T47D (cell line): ENCODE measurements around the gene KCNK13.
A peak's percentile ranks its signal among the peaks of the same experiment; 100 is the strongest.

Experiments
- DNase-seq, 2 experiments: peaks; one replicate each; pipeline versions ENCODE4 v3.0.0 to v3.0.0-alpha.2; 2011 to 2012; ENCODE audit warnings: low read depth in 1 of 2, low spot score in 1 of 2
- JUND ChIP-seq: IDR thresholded peaks from 2 replicates; pipeline ENCODE4 v1.6.1; 2012; ENCODE audit warnings: low read depth
- in situ Hi-C: cut with HindIII; loops from 2 replicates; pipeline ENCODE4 v1.10.0; 2016; ENCODE audit warnings: low sequenced_read_pairs, low pct_unique_long_range_greater_than_20kb

Gene KCNK13

GRCh38 chr14:90159688-90160087, 97.9 kb downstream of the KCNK13 start:
- no peak for DNase-seq
- in situ Hi-C loops: no loop called here
- no peak for TF ChIP-seq JUND

- TF ChIP-seq JUND: no peak
- no peak for DNase-seq
- in situ Hi-C loops: no loop called here
Observed at GRCh38 chr14:90161129-90161528, 99.3 kb downstream of the KCNK13 start.

DNA sequence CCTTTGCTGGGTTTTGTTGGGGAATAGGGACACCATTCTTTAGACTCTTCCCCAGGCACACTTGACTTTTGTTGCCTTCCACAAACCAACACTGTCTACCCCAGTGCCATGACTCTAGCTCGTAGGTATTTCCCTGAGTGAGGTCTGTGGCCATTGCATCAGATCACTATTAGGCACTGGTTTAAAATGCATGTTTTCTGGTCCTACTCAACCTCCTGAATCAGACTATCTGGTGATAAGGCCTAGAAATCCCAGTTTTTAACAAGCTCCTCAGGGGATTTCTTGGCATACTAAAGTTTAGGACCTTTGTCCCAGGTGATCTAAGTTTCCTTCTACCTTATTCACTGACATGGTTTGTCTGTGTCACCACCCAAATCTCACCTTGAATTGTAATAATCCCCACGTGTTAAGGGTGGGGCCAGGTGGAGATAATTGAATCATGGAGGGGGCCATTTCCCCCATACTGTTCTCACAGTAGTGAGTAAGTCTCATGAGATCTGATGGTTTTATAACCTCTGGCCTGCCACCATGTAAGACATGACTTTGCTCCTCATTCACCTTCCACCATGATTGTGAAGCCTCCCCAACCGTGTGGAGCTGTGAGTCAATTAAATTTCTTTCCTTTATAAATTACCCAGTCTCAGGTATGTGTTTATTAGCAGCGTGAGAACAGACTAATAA, 106.8 kb downstream of the KCNK13 start:
- no peak for TF ChIP-seq JUND
- DNase-seq: no peak
- in situ Hi-C loops: no loop called here

DNA sequence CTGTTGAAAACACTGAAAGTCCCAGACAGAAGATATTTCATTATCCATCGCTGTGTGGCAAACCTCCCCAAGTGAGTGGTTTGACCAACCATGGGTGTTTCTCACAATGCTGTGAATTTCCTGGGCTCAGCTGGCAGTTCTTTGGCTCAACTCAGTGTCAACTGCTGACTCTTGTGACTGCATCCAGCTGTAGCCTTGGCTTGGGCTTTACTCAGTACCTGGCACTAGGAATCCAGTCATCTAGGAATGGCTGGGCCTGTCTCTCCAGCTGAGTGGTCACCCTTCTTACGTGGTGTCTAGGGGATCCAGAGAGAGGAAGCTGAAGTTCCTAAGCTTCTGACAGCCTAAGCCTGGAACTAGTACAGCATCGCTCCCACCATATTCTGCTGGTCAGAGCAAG, 113.8 kb downstream of the KCNK13 start:
- in situ Hi-C loops: no loop called here
- no peak for DNase-seq
- TF ChIP-seq JUND: no peak

- no peak for TF ChIP-seq JUND
- in situ Hi-C loops: no loop called here
- no peak for DNase-seq
Observed at GRCh38 chr14:90177539-90178189, 115.9 kb downstream of the KCNK13 start.

GRCh38 chr14:90179357-90179756, 117.6 kb downstream of the KCNK13 start:
- in situ Hi-C loops: no loop called here
- no peak for TF ChIP-seq JUND
- no peak for DNase-seq

DNA sequence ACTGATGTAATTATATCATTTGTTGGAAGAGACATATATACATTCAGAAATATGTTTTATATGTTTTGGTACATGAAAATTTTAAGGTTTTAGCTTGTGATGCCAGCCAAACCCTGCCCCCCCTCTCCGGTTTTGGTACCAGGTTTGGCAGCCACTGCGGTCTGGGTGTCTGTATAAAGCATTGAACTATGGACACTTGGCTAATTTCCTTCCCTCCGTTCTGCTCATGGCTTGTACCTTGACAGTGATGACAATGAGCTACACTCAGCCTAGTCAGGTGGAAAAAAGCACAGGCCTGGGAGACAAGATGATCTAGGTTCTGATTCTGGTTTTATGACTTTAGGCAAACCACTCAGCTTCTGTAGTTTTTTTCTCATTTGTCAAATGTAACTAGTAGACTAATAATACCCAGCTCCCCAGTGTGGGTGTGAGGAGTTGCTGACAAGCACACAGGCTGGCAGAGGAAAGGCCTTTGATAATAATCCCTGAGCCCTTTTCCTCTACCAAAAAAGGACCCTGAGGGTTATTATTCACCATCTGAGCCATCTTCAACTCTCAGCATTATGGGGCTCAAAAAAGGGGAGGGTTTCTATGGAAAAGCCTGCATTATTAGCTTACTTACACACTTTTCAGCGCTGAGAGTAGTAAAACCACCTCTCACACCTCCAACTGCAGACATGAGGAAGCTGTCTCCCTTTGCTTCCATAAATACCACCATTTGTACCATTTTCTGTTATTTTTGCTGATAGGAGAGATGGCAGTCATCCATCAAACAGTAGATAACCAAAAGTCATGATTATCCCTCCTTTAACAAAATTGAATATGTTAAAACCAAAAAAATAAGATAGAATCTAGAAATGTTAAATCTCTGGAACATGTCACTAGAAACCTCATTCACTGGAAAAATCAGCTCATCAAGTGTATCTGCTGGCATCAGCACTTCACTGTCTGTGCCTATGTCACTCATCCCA, 118.3 kb downstream of the KCNK13 start:
- in situ Hi-C loops: no loop called here
- no peak for DNase-seq

GRCh38 chr14:90184094-90184493, 122.3 kb downstream of the KCNK13 start:
- in situ Hi-C loops: no loop called here
- no peak for TF ChIP-seq JUND
- no peak for DNase-seq

More for the DNA sequence above, 118.3 kb downstream of the KCNK13 start:
- no peak for TF ChIP-seq JUND

DNA sequence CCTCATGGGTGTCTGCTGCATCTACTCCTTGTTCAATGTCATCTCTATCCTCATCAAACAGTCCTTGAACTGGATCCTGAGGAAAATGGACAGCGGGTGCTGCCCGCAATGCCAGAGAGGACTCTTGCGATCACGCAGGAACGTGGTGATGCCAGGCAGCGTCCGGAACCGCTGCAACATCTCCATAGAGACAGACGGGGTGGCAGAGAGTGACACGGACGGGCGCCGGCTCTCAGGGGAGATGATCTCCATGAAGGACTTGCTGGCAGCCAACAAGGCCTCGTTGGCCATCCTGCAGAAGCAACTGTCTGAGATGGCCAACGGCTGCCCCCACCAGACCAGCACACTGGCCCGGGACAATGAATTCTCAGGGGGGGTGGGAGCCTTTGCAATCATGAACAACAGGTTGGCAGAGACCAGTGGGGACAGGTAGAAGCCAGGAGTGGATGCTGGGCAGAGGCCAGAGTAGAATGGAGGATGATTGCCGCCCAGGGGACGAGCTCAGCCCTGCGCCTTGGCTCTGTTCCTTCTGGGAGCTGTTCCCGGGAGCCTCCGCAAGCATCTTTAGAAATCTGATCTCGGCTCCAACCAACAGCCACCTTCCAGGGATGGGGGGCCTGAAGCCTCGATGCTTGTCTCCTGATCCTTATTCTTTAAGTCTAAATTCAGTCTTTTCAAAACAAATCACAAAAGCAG, 122.9 kb downstream of the KCNK13 start:
- no peak for DNase-seq
- TF ChIP-seq JUND: no peak
- in situ Hi-C loops: no loop called here

DNA sequence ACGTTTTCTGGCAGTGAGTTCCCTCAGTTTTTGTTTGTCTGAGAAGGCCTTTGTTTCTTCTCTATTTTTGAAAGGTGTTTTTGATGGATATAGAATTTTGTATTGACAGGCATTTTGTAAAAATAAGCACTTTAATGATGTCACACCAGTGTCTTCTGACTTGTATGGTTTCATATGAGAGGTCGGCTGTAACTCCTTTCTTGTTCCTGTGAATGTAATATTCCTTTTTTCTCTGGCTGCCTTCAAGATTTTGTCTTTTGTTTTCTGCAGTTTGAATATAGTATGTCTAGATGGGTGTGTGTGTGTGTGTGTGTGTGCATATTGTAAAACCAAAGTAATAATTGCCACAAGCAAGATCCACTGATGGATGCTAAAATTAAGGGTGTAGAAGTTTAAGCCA, 126.8 kb downstream of the KCNK13 start:
- DNase-seq: no peak
- no peak for TF ChIP-seq JUND
- in situ Hi-C loops: no loop called here

DNA sequence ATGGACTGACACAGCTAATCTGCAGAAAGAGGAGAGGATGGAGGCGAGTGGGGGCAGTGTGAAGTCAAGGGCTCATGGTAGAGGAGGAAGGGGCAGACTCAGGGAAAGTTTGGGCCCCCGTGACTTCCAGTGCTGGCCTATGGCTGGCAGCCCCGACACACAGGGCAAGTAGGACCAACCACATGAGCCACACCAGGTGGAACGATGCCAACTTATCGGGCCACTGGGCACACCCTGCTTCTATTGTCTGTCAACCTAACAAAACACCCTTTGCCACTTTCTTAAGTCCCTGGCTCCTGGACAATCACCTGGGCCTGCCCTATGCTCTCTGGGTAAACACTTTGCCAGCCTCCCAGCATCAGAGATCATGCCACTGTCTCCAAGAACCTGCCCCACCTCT, 129.4 kb downstream of the KCNK13 start:
- no peak for TF ChIP-seq JUND
- DNase-seq: no peak
- in situ Hi-C loops: no loop called here

DNA sequence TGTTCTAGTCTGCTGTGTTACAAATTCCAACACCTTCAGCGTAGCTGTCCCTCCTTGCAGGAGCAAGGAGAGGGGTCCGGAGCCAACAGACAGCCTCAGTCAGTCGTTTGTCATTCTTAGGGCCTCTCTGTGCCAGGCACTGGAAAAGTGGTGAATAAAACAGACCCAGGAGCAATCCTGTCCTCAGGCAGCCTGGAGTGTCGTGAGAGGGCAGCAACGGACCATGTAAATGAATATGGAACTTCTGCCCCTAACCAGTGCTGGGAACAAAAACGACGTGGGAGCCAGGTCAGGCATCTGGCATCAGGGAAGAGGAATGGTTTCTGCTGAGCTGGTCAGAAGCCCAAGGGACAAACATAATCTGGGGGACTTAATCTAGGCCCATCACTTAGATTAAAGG, 129.8 kb downstream of the KCNK13 start:
- DNase-seq: peak in 1 of 2 experiments; percentile 41
- TF ChIP-seq JUND: no peak
- in situ Hi-C loops: no loop called here
